Measurements from ENCODE around the gene CENPA.
A peak's percentile ranks its signal among the peaks of the same experiment; 100 is the strongest.

CENPA gene

DNA sequence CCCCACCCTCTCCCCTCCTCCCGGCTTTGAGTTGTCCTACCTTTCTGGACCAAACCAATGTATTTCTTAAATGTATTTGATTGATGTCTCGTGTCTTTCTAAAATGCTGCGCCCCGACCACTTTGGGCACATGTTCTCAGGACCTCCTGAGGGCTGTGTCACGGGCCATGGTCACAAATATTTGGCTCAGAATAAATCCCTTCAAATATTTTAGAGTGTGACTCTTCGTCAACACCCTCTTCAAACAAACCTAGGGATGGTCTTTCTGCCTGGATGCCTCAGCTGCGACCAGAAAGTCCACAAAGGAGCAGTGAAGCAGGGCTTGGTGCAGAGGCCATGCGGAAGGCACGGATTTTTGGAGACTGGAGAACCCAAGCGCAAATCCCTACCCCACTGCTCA lies 22.8 kb upstream of the CENPA start:
- DNase-seq: no peak

GRCh38 chr2:26764078-26764887 lies 21.6 kb upstream of the CENPA start, which contains the start of gene SLC35F6:
TSS of gene SLC35F6 (plus strand) at chr2:26764284. CDS start at chr2:26764350, 66 bp downstream.
- peak; percentile 88 to 97 (median 94) for DNase-seq

DNA sequence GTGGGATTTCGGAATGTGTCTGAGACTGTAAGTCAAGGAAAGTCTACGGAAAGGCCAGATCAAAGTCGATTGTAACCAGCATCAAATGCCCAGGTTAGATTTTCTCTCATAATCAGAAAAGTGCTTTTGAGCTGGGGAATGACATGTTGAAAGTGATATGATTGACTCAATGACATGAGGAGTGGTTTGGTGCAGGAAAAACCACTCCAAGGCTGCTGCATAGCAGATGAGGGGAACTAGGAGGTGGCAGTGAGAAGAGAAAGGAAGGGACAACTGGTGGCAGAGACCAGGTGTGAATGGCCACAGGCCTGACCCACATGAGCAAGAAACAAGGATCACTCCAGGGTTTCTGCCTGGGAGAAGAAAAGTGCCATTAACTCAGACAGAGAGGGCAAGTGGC lies 20.9 kb upstream of the CENPA start:
- peak in 2 of 3 donors; percentile 25 to 26 for DNase-seq

DNA sequence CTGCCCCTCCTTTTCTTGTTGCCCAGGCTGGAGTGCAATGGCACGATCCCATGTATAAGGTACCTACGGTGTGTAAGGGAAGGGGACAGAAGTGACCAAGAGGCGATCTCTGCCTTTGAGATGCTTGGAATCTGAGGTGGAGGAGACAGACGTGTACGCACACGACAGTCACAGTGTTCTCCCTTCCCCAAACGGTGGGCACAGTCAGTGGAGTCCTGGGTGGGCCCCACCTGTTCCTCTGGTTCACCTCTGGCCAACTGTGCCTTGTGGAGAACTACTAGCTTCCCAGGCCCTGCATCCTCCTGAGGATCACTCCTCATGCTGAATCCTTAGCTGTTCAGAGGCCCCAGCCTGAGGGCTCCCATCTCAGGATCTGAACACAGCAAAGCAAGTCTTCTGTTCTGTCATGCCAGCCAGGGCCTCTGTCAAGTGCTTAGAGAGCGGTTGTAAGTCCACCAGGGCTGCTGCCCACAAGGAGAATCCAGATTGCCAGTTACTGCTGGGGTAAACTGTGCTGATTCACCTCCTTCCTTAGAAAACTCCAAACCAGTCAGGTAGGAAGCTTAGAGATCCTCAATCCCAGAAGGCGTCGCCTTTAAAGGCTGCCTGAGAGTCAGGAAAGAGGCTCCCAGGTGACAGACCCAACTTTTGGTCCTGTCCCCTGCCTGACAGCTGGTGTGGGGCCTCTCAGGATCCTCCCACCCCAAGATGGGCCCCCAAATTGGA lies 20.2 kb upstream of the CENPA start:
- DNase-seq: no peak

DNA sequence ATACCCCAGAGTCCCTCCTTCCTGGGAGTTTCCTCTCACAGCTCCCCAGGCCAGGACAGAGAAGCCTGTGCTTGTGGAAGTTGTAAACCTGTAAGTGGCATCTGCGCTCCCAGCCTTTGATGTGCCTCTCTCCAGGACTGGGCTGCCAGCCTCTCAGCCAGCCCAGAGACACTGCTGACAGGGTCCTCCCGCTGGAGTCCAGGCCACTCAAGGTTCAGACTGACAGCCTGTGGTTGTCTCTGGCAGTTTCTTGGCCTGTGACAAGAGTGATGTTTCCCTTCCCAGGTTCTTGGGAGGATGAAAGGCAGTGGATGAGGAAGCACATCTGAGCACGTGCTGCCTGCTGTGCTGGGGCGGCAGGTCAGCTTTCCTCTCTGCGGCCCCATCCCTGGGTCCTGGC lies 18.7 kb upstream of the CENPA start:
- peak in 2 of 3 donors; percentile 20 to 24 for DNase-seq

GRCh38 chr2:26767894-26768487 lies 17.9 kb upstream of the CENPA start:
- DNase-seq: no peak

- DNase-seq: no peak
Observed at GRCh38 chr2:26768759-26769088, 17.1 kb upstream of the CENPA start.

GRCh38 chr2:26769089-26769761 lies 16.6 kb upstream of the CENPA start:
- DNase-seq: peak; percentile 96 to 97 (median 97)

- peak; percentile 73 to 85 (median 81) for DNase-seq
Observed at GRCh38 chr2:26770986-26771586, 14.8 kb upstream of the CENPA start.

GRCh38 chr2:26772064-26773001 lies 13.5 kb upstream of the CENPA start:
- DNase-seq: peak; percentile 57 to 62 (median 59)

- no peak for DNase-seq
Observed at GRCh38 chr2:26776195-26776800, 9.6 kb upstream of the CENPA start.

DNA sequence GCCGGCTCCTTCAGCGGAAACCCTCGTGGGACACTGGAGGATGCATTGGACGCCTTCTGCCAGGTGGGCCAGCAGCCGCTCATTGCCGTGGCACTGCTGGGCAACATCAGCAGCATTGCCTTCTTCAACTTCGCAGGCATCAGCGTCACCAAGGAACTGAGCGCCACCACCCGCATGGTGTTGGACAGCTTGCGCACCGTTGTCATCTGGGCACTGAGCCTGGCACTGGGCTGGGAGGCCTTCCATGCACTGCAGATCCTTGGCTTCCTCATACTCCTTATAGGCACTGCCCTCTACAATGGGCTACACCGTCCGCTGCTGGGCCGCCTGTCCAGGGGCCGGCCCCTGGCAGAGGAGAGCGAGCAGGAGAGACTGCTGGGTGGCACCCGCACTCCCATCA lies 7.8 kb upstream of the CENPA start:
- no peak for DNase-seq

DNA sequence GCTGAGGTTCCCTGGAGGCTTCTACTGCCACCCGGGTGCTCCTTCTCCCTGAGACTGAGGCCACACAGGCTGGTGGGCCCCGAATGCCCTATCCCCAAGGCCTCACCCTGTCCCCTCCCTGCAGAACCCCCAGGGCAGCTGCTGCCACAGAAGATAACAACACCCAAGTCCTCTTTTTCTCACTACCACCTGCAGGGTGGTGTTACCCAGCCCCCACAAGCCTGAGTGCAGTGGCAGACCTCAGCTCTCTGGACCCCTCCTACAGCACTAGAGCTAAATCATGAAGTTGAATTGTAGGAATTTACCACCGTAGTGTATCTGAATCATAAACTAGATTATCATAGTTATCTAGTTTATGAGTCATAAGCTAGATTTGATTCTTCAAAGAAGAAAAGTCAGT lies 7.3 kb upstream of the CENPA start:
- DNase-seq: no peak

GRCh38 chr2:26780203-26780760 lies 5.6 kb upstream of the CENPA start:
- DNase-seq: no peak

DNA sequence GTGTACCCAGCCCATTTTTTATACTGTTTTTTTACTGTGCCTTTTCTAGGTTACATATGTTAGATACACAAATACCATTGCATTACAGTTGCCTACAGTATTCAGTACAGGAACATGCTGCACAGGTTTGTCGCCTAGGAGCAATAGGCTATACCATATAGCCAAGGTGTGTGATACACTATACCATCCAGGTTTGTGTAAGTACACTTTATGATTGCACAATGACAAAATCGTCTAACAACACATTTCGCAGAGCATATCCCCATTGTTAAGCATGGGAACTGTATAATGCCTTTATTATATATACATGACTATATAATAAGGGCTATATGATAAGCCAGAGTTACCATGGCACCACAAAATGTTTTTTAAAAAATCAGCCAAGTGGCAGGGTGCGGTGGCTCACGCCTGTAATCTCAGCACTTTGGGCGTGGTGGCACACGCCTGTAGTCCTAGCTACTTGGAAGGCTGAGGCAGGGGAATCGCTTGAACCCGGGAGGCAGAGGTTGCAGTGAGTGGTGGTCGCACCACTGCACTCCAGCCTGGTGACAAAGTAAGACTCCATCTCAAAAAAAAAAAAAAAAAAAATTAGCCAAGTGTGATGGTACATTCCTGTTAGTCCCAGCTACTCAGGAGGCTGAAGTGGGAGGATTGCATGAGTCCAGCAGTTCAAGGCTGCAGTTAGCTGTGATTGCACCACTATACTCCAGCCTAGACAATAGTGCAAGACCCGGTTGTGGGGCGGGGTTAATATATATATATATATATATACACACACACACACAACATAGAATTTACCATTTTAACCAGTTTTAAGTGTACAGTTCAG lies 2.8 kb upstream of the CENPA start:
- no peak for DNase-seq

DNA sequence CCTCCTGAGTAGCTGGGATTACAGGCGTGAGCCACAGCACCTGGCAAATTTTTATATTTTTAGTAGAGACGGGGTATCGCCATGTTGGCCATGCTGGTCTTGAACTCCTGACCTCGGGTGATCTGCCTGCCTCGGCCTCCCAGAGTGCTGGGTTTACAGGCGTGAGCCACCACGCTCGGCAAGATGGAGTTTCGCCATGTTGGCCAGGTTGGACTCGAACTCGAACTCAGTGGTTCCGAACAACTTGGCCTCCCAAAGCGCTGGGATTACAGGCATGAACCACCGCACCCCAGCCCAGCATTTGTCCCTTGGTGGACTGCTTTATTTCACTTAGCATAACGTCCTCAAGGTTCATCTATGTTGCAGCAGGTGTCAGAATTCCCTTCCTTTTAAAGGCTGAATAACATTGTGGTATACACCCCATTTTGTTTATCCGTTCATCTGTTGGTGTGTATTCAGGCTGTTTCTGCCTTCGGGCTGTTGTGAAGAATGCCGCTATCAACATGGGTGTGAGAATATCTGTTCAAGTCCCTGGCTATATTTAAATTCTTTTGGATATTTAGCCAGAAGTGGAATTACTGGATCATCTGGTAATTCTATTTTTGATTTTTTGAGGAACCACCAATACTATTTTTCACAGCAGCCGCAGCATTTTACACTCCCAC lies 1.2 kb upstream of the CENPA start:
- no peak for DNase-seq

- peak; percentile 40 to 58 (median 49) for DNase-seq
Observed at GRCh38 chr2:26786207-26787028, 562 bp downstream of the CENPA start.

DNA sequence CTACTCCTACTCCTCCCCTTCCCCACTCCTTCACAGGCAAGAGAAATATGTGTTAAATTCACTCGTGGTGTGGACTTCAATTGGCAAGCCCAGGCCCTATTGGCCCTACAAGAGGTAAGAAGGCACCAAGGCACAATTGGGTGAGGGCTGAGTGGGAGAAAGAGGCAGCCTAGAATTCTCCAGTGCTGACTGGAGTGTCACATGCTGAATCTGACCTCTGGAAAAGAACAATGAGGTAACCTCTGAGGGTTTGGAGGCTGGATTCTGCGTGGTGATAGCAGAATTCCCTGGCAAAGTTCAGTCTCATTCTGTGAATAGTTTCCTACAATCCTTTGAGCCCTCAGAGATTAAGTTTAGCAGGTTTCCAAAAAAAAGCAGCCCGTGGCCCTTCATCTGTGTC lies 6.9 kb downstream of the CENPA start:
- DNase-seq: no peak
